Hematopoietic multipotent progenitor cell treated with erythropoietin and hydrocortisone succinate and interleukin-3 and kit ligand, for 15 days (in vitro differentiated cells): Measurements from ENCODE around the gene ALDH1A2.

Source experiments
- DNase-seq: peaks from one replicate; pipeline ENCODE4 v3.0.0-alpha.2; 2015; ENCODE audit warnings: low spot score

Gene ALDH1A2

GRCh38 chr15:57994221-57995049 lies 71.1 kb downstream of the ALDH1A2 start:
- DNase-seq, result no peak

DNA sequence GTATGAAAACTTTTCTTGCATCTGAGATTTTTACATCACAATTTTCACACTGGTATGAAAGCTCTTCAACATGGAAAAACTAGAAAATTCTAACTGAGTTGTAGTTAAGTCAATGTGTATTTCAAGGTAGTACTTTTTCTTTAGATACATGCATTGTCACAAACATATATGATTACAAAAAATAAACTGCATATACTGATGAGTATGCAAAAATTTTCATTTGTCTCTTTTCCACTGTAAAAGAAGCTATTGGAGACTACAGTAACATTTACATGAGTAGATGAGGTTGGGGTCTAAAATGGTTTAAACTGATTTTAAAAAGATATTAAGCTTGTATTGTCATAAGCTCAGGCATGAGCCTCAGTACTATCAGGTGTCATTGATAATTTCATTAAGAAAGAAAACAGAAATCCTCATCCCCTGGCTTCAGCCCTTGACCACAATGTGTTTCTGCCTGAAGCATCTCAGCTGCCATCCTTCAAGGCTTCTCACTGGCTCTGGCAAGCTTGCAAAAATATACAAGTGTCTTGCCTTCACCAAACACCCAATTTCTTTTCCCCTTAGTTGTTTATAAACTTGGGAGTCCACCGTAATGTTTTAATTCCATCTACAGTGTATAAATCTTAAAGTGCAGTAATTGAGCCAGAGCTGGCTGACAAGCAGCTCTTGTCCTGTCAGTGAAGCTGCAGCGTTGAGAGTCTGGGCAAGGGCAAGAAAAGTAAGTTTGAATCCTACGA lies 71.9 kb downstream of the ALDH1A2 start:
- DNase-seq, result no peak

- DNase-seq, result no peak
These were observed 72.7 kb downstream of the ALDH1A2 start for GRCh38 chr15:57992761-57993355.

- no peak for DNase-seq
These were observed 92.0 kb downstream of the ALDH1A2 start for GRCh38 chr15:57973534-57973933.

GRCh38 chr15:57972864-57973263 lies 92.6 kb downstream of the ALDH1A2 start:
- DNase-seq, result no peak

- DNase-seq, result no peak
These were observed 95.5 kb downstream of the ALDH1A2 start for GRCh38 chr15:57969996-57970395.

DNA sequence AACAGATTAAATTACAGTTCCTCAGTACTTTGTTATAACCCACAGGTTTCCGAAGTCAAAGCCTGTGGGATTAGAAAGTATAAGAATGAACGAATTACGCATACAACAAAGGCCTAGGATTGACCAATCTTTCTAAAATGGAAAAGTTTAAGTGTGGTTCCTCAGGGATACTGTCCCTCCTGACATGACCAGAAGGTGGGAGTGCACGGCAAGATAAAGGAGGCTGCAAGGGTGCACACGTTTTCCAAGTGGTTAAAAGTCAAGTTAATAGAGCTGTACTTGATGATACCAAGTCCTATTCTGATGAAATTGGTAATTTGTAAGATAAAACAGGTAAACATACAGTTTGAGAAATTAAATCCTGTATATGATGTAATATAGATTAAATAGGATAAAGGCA lies 96.2 kb downstream of the ALDH1A2 start:
- no peak for DNase-seq

GRCh38 chr15:57962887-57963286 lies 102.6 kb downstream of the ALDH1A2 start:
- DNase-seq, result no peak

DNA sequence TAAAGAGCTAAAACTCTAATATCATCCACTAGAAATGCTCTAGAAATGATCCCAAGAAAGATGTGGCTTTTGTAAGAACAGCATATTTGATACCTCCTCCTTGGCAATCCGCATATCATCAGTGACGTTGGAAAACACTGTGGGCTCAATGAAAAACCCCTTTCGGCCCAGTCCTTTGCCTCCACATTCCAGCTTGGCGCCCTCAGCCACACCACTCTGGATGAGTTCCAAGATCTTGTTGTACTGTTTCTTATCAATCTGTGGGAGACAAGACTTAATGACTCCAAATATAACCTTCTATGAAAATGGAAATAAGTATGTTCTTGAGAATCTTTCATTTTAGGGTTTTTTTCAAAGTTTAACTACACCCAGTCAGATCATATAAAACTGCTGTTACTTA lies 103.6 kb downstream of the ALDH1A2 start:
- DNase-seq, result no peak

GRCh38 chr15:57957113-57957512 lies 108.4 kb downstream of the ALDH1A2 start:
- DNase-seq, result no peak

GRCh38 chr15:57953874-57954273 lies 111.6 kb downstream of the ALDH1A2 start:
- DNase-seq, result no peak

DNA sequence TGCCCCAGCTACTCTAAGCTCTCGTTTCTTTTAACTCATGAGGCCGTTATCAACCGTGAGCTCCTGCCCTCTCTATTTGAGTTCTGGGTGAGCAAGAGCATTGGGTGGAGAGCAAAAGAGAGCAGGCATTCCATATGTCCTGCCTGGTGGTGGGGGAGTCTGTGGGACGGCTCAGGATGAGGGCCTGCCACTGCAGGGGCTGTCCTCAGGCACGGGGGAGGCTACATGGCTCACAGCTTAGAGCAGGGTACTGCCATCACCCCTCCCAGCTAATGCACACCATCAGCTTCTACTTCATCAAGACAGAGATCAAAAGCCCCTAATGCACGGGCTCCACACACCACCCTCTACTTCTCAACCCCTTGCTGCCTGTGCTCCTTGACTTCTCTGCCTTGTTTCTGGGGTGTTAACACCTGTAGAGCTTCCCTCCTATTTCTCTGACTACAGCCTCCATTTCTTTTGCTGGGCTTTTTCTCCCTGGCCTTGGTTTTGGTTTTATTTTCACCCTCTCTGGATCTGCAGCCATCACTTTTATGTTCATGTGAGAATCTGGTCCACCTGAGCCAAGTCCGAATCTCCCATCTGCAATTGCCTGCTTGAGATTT lies 114.1 kb downstream of the ALDH1A2 start:
- DNase-seq, result no peak

DNA sequence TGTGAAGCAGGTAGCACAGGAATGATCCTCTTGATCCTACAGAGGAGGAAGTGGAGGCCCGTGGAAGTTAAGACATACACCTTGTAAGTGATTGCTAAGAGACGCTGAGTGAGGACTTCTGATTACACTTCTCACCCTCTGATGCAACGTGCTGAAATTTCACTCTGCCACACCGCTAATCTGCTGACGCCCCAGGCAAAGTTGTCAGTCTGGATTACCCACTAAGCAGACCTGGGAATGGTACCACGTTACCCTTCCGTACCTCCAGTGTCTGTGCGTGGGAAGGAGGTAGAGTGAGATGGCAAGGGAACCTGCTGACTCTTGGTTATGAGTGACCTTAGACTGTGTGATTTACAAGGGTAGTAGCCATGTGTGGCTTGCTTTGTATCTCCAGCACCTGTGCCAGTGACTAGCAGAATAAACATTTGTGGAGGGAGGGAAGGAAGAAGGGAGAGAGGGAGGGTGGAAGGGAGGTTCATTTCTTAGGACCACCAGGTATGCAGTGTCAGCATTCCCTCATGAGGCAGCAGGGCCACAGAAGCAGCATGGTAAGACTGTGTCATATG lies 115.0 kb downstream of the ALDH1A2 start:
- DNase-seq, result no peak

GRCh38 chr15:57949374-57949943 lies 116.1 kb downstream of the ALDH1A2 start:
- DNase-seq, result no peak

DNA sequence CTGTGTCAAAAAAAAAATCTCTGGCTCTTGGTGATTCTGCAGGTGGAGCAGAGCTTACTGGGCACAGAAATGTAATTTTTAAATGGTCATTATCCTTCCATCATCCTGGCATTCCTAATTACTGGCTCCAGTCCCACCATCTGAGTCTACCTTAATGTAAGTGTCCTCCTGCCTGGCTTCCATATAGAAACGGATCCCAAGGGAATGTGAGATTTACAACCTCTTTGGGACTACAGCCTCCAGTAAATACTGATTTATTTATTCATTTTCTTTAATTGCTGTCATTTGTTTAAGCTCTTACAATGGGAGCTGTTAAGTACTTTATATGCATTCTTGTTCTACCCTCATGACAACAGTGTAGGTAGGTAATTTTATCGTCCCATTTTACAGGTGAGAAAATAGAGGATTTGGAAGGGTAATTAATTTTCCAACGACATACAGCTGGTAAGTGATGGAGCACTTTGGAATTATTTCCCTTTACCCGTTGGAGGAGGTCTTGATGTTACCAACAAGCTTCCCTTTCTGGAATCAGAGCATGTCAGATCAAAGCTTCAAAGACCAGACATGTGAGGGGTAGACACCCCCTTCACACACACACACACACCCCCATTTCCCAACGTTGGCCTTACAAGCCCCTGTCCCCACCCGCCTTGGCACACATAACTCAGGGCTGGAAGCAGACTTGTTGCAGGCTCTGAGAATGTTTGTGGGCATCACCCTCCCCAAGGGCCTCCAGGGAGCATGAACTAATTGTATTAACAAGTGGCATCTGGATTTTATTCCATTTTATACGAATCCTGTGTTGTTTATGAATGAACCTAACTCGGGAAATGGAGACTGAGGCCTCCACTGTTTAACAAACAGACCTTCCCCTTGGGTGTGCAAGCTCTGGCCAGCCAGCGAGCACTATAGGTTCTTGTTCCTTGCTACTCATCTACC lies 116.9 kb downstream of the ALDH1A2 start:
- no peak for DNase-seq

GRCh38 chr15:57947781-57948180 lies 117.7 kb downstream of the ALDH1A2 start:
- DNase-seq, result no peak

GRCh38 chr15:57947282-57947681 lies 118.2 kb downstream of the ALDH1A2 start:
- DNase-seq, result no peak

- DNase-seq, result no peak
These were observed 118.9 kb downstream of the ALDH1A2 start for GRCh38 chr15:57946491-57947048.

GRCh38 chr15:57945616-57946015 lies 119.9 kb downstream of the ALDH1A2 start:
- DNase-seq, result no peak

DNA sequence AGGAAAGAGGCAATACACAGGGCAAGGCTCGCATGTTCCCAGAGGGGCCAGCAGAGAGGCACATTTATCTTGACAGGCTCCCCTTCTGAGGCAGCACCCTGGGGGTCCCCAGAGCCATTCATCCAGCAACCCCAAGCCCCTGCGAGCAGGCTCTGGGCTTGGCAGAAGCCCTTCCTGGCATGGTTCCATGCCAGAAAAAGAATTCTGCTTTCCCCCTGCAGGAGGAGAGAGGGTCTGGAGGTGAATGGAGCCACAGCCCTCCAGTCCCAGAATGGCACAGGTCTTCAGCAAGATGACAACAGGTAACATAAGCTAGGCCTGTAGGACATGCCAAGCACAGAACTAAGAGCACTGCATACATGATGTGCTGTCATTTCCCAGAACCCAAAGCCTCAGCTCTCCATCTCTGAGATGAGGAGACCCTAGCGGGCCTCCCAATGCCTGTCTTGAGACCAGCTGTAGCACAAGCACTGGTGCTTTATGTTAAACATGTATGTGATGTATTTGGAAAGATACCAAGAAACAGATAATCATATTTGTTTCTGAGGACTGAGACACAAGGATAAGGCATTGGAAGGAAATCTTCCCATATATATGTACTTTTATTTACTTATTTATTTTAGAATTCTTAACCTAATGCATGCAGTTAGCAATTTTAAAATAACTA lies 121.6 kb downstream of the ALDH1A2 start:
- no peak for DNase-seq
